Fibroblast of pulmonary artery (primary cell): Measurements from ENCODE around the gene AKAP13.

Experiments used
- DNase-seq: peaks from one replicate; pipeline ENCODE4 v3.0.0-alpha.2; 2010; ENCODE audit warnings: low read depth
- H3K4me3 ChIP-seq: replicated peaks from 2 replicates; pipeline ENCODE4 v1.5.1; 2011; ENCODE audit warnings: low read depth, mild to moderate bottlenecking, control low read depth, low read length, moderate library complexity
- CTCF ChIP-seq: IDR thresholded peaks from 2 replicates; pipeline ENCODE4 v1.5.1; 2011; ENCODE audit warnings: mild to moderate bottlenecking, control low read depth, low read length, inconsistent platforms; ENCODE audit errors: missing control alignments

The AKAP13 gene

GRCh38 chr15:85772668-85773067 is 392.3 kb downstream of the AKAP13 start:
- no peak overlapping the region for H3K4me3 ChIP-seq
- DNase-seq = no peak
- no peak for TF ChIP-seq CTCF

GRCh38 chr15:85773249-85773648 is 392.8 kb downstream of the AKAP13 start:
- no peak overlapping the region for H3K4me3 ChIP-seq

GRCh38 chr15:85773970-85774369 is 393.6 kb downstream of the AKAP13 start:
- no peak for DNase-seq
- no peak overlapping the region for H3K4me3 ChIP-seq
- no peak for TF ChIP-seq CTCF

More at GRCh38 chr15:85773249-85773648, 392.8 kb downstream of the AKAP13 start:
- TF ChIP-seq CTCF = no peak
- DNase-seq = no peak

GRCh38 chr15:85777250-85778106 is 397.1 kb downstream of the AKAP13 start:
- no peak for DNase-seq
- no peak overlapping the region for H3K4me3 ChIP-seq
- TF ChIP-seq CTCF = no peak

GRCh38 chr15:85778107-85778776 is 397.8 kb downstream of the AKAP13 start:
- no peak for TF ChIP-seq CTCF
- no peak for DNase-seq
- H3K4me3 ChIP-seq = no peak overlapping the region

GRCh38 chr15:85779249-85779648 is 398.8 kb downstream of the AKAP13 start:
- no peak for TF ChIP-seq CTCF
- DNase-seq = no peak

More at GRCh38 chr15:85779249-85779648, 398.8 kb downstream of the AKAP13 start:
- no peak overlapping the region for H3K4me3 ChIP-seq
